MM.1S (cell line): ENCODE measurements around the gene EIF1AX.

Experiments used
- DNase-seq: peaks from one replicate; pipeline ENCODE4 v3.0.0-alpha.2; 2015
- H2AFZ ChIP-seq: fragments of 300-600 bp; sonication (generic); 2 replicates; pipeline ENCODE4 v1.6.0; 2016; ENCODE audit warnings: antibody characterized with exemption, low read length
- H3F3A ChIP-seq: fragments of 300-600 bp; sonication (generic); 2 replicates; pipeline ENCODE4 v1.6.1; 2016; ENCODE audit warnings: mild to moderate bottlenecking, antibody characterized with exemption, low read length, moderate library complexity, mixed read lengths; ENCODE audit not compliant: insufficient read depth
- H3K27ac ChIP-seq: fragments of 300-600 bp; sonication (generic); 2 replicates; pipeline ENCODE4 v1.5.1; 2016; ENCODE audit warnings: mild to moderate bottlenecking, low read length
- H3K27me3 ChIP-seq: fragments of 300-600 bp; sonication (generic); replicated peaks from 2 replicates; pipeline ENCODE4 v1.6.0; 2016; ENCODE audit warnings: low read length; ENCODE audit not compliant: insufficient read depth
- H3K36me3 ChIP-seq: fragments of 300-600 bp; sonication (generic); replicated peaks from 2 replicates; pipeline ENCODE4 v1.6.1; 2016; ENCODE audit warnings: mild to moderate bottlenecking, low read length, mixed read lengths; ENCODE audit not compliant: insufficient read depth
- H3K4me1 ChIP-seq: fragments of 300-600 bp; sonication (generic); 2 replicates; pipeline ENCODE4 v1.6.1; 2016; ENCODE audit warnings: low read length, mixed read lengths
- H3K4me2 ChIP-seq: fragments of 300-600 bp; sonication (generic); 2 replicates; pipeline ENCODE4 v1.6.0; 2016; ENCODE audit warnings: low read depth, low read length
- H3K4me3 ChIP-seq: fragments of 300-600 bp; sonication (generic); 2 replicates; pipeline ENCODE4 v1.5.1; 2016; ENCODE audit warnings: low read length, mixed read lengths
- H3K79me2 ChIP-seq: fragments of 300-600 bp; sonication (generic); 2 replicates; pipeline ENCODE4 v1.6.1; 2016; ENCODE audit warnings: mixed run types, low read length, mixed read lengths
- H3K9ac ChIP-seq: fragments of 300-600 bp; sonication (generic); 2 replicates; pipeline ENCODE4 v1.6.1; 2016; ENCODE audit warnings: low read length, mixed read lengths
- H3K9me2 ChIP-seq: fragments of 300-600 bp; sonication (generic); replicated peaks from 2 replicates; pipeline ENCODE4 v1.6.1; 2016; ENCODE audit warnings: mild to moderate bottlenecking, low read length, mixed read lengths; ENCODE audit not compliant: insufficient read depth
- H3K9me3 ChIP-seq: fragments of 300-600 bp; sonication (generic); replicated peaks from 2 replicates; pipeline ENCODE4 v1.6.1; 2016; ENCODE audit warnings: mild to moderate bottlenecking, low read length, mixed read lengths; ENCODE audit not compliant: insufficient read depth
- H4K20me1 ChIP-seq: fragments of 300-600 bp; sonication (generic); 2 replicates; pipeline ENCODE4 v1.6.1; 2016; ENCODE audit warnings: mild to moderate bottlenecking, low read length, moderate library complexity, mixed read lengths; ENCODE audit not compliant: insufficient read depth
- EZH2 ChIP-seq: fragments of 300-600 bp; sonication (generic); optimal IDR thresholded peaks from 2 replicates; pipeline ENCODE3; 2017; ENCODE audit warnings: low read depth, mild to moderate bottlenecking, antibody characterized with exemption, low read length, mixed read lengths
- EZH2phosphoT487 ChIP-seq: fragments of 300-600 bp; sonication (generic); IDR thresholded peaks from 2 replicates; pipeline ENCODE4 v1.6.1; 2018; ENCODE audit warnings: antibody characterized with exemption, low read length
- TF ChIP-seq, protein P1 (sequence below): fragments of 300-600 bp; sonication (generic); IDR thresholded peaks from 2 replicates; pipeline ENCODE4 v1.5.1; 2016; ENCODE audit warnings: antibody characterized with exemption, low read length, mixed read lengths

Gene EIF1AX

DNA sequence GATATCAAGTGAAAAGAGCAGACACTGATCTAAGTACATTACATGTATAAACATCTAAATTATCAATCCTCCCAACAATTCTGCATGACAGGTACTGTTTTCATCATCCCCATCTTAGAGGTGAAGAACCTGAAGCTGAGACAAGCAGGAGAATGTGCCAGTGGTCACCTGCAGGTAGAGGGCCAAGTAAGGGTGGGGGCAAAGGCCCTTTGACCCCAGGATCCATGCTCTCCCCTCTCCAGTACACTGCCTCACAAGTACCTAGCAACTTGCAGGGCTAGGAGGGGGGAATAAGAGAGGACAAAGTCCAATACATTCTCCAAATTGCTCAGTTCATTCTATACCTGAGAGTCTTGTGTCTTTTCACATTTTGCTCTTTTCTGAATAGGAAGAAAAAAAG is 16.7 kb downstream of the EIF1AX start:
- Histone ChIP-seq H3K9me3 (no peaks in the 10 kb centered on the region), H3K79me2 (no peaks in the 10 kb centered on the region), H3F3A (peaks cover 2% of the 10 kb centered on the region; the same call in 1 of the 2 replicates), H2AFZ (no peak overlapping the region), H3K36me3 (no peaks in the 10 kb centered on the region), H3K9ac (no peak overlapping the region), H3K4me3 (no peak overlapping the region), H3K4me2 (no peak overlapping the region), H3K27me3 (no peaks in the 10 kb centered on the region), H3K4me1 (no peaks in the 10 kb centered on the region), H3K27ac (no peak overlapping the region), H4K20me1 (no peaks in the 10 kb centered on the region), H3K9me2 (no peaks in the 10 kb centered on the region)
- TF ChIP-seq EZH2phosphoT487 (no peak), EZH2 (no peak)
- TF ChIP-seq, protein P1, sequence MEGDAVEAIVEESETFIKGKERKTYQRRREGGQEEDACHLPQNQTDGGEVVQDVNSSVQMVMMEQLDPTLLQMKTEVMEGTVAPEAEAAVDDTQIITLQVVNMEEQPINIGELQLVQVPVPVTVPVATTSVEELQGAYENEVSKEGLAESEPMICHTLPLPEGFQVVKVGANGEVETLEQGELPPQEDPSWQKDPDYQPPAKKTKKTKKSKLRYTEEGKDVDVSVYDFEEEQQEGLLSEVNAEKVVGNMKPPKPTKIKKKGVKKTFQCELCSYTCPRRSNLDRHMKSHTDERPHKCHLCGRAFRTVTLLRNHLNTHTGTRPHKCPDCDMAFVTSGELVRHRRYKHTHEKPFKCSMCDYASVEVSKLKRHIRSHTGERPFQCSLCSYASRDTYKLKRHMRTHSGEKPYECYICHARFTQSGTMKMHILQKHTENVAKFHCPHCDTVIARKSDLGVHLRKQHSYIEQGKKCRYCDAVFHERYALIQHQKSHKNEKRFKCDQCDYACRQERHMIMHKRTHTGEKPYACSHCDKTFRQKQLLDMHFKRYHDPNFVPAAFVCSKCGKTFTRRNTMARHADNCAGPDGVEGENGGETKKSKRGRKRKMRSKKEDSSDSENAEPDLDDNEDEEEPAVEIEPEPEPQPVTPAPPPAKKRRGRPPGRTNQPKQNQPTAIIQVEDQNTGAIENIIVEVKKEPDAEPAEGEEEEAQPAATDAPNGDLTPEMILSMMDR = no peak
- DNase-seq = no peak

DNA sequence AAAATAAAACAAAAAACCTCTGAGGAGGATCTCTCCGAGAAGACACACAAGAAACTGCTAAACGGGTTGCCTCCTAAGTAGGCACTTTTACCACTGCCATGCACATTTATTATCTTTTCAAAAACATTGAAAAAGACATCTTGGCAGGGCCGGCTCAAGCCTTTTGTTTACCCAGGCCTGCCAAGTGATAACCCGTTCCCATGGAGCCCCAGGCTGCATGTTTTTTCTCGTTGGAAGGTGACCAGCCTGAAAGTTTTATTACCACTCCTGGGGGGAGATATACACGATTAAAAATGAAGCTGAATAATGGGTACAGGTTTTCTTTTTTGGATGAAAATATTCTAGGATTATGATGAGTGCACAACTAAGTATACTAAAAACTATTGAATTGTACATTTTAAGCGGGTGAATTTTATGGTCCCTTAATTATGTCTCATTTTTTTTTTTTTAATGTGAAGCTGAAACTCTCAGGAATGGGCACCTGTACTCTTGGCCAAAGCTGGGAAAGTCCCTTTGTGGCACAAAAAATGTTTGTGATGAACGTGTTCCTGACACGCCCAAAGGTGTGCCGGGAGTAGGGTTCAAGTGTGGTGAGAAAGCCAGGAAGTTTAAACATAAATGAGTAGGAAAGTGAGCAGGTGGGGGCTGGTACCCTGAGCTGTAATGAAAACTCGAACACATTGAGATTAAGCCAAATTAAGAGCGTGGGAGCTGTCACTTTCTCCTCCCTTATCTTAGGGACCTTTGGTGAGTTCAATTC is 23.4 kb downstream of the EIF1AX start:
- H3K4me2 ChIP-seq = peak overlapping the region; percentile 20; the same call in 1 of the 2 replicates
- H3K27me3 ChIP-seq = no peaks in the 10 kb centered on the region
- H2AFZ ChIP-seq = no peak overlapping the region

DNA sequence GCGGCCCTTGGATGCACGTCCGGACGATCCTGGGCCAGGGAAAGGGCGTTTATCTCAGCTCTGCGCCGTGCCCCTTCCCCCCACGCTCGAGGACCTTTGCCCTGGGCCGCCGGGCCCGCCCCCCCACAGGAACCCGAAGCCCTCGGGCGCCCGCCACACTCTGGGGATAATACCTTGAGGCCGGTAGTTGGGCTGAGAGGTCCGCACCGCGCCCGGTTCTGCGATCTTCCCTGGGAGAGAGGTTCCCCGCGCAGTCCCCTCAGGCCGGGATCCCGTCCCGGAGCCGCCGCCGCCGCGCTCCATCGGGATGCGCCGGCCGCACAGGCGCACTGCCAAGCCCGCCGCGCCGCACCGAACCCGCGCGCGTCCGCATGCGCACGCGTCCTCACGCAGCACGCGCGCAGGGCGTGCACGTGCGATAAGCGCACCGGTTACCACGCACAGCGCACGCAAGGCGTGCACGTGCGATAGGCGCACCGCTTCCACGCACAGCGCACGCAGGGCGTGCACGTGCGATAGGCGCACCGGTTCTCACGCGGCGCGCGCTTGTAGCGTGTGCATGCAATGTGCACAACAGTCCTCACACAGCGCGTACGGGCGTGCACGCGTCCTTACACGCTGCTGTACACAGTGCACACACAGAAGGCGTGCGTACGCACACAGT is 24.9 kb downstream of the EIF1AX start, which contains the start of gene MAP7D2:
Gene MAP7D2, minus strand, starts transcription at position 331 of the 664 bp plus-strand sequence. Its CDS starts 28 bp downstream, at position 303.
- Histone ChIP-seq H3K4me2 (no peak within 1 kb of the TSS), H3K27ac (no peak within 1 kb of the TSS)
- DNase-seq = no peak

More for the DNA sequence above, 23.4 kb downstream of the EIF1AX start:
- no peaks in the 10 kb centered on the region for H3K79me2 ChIP-seq
- no peak for DNase-seq
- H3K4me3 ChIP-seq = no peak overlapping the region
- H3K27ac ChIP-seq = no peak overlapping the region
- H3K36me3 ChIP-seq = no peaks in the 10 kb centered on the region
- H3F3A ChIP-seq = peaks cover 2% of the 10 kb centered on the region; the same call in 1 of the 2 replicates
- TF ChIP-seq EZH2phosphoT487 = no peak
- TF ChIP-seq EZH2 = no peak
- H3K9me2 ChIP-seq = no peaks in the 10 kb centered on the region
- no peak overlapping the region for H3K9ac ChIP-seq
- H3K9me3 ChIP-seq = no peaks in the 10 kb centered on the region
- no peaks in the 10 kb centered on the region for H4K20me1 ChIP-seq
- H3K4me1 ChIP-seq = peaks cover 5% of the 10 kb centered on the region; the same call in 1 of the 2 replicates

More for the DNA sequence above, 24.9 kb downstream of the EIF1AX start, which contains the start of gene MAP7D2:
- Histone ChIP-seq H3K9me2 (no peaks in the 10 kb centered on the region), H3F3A (no peaks in the 10 kb centered on the region), H4K20me1 (no peaks in the 10 kb centered on the region), H2AFZ (no peak within 1 kb of the TSS), H3K4me1 (peaks cover 5% of the 10 kb centered on the region; the same call in 1 of the 2 replicates), H3K36me3 (no peaks in the 10 kb centered on the region), H3K27me3 (no peaks in the 10 kb centered on the region), H3K4me3 (no peak within 1 kb of the TSS), H3K9ac (no peak within 1 kb of the TSS), H3K9me3 (no peaks in the 10 kb centered on the region), H3K79me2 (no peaks in the 10 kb centered on the region)
- TF ChIP-seq EZH2phosphoT487 (no peak), EZH2 (no peak)
- TF ChIP-seq, protein P1 = no peak
